Nephron progenitor cell (in vitro differentiated cells): ENCODE data around the gene AFG3L2.

ENCODE experiments used
- DNase-seq: peaks from one replicate; pipeline ENCODE4 v3.0.0; 2021
- H3K27ac Mint-ChIP-seq: 2 replicates; pipeline ENCODE4 v1.8.0; 2021; ENCODE audit warnings: mild to moderate bottlenecking, moderate library complexity, mixed read lengths
- H3K27me3 Mint-ChIP-seq: 2 replicates; pipeline ENCODE4 v1.8.0; 2021; ENCODE audit warnings: mild to moderate bottlenecking, low read depth, mixed read lengths; ENCODE audit not compliant: poor library complexity
- H3K36me3 Mint-ChIP-seq: 2 replicates; pipeline ENCODE4 v1.8.0; 2021; ENCODE audit warnings: low read depth, mixed read lengths
- H3K4me1 Mint-ChIP-seq: 2 replicates; pipeline ENCODE4 v1.8.0; 2021; ENCODE audit warnings: mixed read lengths
- H3K4me3 Mint-ChIP-seq: 2 replicates; pipeline ENCODE4 v1.8.0; 2021; ENCODE audit warnings: mild to moderate bottlenecking, moderate library complexity, mixed read lengths
- H3K9me3 Mint-ChIP-seq: 2 replicates; pipeline ENCODE4 v1.8.0; 2021; ENCODE audit warnings: mild to moderate bottlenecking, moderate library complexity, mixed read lengths
- TF ChIP-seq, protein P1 (sequence below): fragments of 200-600 bp; sonication (generic); IDR thresholded peaks from 2 replicates; pipeline ENCODE4 v1.5.0; 2021; ENCODE audit warnings: antibody characterized with exemption

AFG3L2 gene

DNA sequence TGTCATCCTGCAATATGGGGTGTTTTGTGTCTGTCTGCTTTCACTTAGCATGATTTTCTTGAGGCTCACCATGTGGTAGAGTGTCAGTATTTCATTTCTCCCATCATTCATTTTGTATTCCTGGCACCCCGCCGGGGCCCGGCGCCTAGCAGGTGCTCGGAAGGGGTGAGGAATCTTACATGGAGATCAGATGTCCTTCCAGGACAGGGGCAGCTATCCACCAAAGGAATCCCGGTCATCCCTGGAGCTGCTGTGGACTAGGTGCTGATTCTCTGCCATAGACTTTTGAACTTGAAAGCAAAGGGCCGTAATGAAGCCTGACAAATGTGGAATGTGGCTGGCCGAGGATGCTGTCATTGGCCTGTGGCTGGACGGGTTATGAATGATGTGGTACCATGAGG lies 33.1 kb upstream of the AFG3L2 start:
- H3K4me1 Mint-ChIP-seq, result peaks cover 34% of the 10 kb centered on the region
- peaks cover 33% of the 10 kb centered on the region for H3K27me3 Mint-ChIP-seq
- peaks cover 9% of the 10 kb centered on the region for H3K36me3 Mint-ChIP-seq
- DNase-seq, result no peak
- TF ChIP-seq, protein P1, sequence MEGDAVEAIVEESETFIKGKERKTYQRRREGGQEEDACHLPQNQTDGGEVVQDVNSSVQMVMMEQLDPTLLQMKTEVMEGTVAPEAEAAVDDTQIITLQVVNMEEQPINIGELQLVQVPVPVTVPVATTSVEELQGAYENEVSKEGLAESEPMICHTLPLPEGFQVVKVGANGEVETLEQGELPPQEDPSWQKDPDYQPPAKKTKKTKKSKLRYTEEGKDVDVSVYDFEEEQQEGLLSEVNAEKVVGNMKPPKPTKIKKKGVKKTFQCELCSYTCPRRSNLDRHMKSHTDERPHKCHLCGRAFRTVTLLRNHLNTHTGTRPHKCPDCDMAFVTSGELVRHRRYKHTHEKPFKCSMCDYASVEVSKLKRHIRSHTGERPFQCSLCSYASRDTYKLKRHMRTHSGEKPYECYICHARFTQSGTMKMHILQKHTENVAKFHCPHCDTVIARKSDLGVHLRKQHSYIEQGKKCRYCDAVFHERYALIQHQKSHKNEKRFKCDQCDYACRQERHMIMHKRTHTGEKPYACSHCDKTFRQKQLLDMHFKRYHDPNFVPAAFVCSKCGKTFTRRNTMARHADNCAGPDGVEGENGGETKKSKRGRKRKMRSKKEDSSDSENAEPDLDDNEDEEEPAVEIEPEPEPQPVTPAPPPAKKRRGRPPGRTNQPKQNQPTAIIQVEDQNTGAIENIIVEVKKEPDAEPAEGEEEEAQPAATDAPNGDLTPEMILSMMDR, result no peak
- H3K4me3 Mint-ChIP-seq, result no peak overlapping the region
- H3K9me3 Mint-ChIP-seq, result no peaks in the 10 kb centered on the region
- no peak overlapping the region for H3K27ac Mint-ChIP-seq

- Mint-ChIP-seq H3K4me3 (no peak overlapping the region), H3K4me1 (peaks cover 34% of the 10 kb centered on the region), H3K27ac (no peak overlapping the region)
Observed at GRCh38 chr18:12409469-12409868, 32.4 kb upstream of the AFG3L2 start.

DNA sequence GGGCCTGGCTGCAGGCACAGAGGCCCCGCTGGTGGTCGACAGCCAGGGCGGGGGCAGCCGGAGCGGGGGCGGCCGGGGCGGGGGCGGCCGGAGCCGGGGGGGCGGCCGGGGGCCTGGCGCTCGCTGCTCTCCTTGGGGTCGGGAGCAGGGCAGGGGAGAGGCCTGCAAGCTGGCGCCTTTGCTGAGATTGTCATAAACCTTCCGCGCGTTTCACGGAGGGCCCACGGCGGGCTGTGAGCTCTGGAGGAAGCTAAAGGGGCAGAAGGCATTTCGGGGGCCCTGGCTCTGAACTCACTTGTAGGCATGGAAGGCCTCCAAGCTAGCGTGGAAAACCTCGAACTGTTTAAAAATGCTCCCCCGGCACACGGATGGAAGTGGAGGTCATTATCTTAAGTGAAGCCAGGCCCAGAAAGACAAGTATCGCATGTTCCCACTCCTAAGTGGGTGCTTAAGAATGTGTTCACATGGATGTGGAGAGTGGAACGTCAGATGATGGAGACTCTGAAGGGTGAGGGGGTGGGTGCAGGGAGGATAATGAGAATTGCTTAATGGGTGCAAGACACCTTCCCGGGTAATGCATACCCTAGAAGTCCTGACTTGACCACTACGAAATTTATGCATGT lies 31.3 kb upstream of the AFG3L2 start:
- TF ChIP-seq, protein P1, result no peak
- Mint-ChIP-seq H3K4me1 (peaks cover 34% of the 10 kb centered on the region), H3K27ac (peak overlapping the region; percentile 64), H3K27me3 (peaks cover 50% of the 10 kb centered on the region), H3K36me3 (peaks cover 9% of the 10 kb centered on the region), H3K4me3 (peak overlapping the region; percentile 87), H3K9me3 (no peaks in the 10 kb centered on the region)
- DNase-seq, result no peak

More at GRCh38 chr18:12409469-12409868, 32.4 kb upstream of the AFG3L2 start:
- Mint-ChIP-seq H3K9me3 (no peaks in the 10 kb centered on the region), H3K27me3 (peaks cover 39% of the 10 kb centered on the region), H3K36me3 (peaks cover 9% of the 10 kb centered on the region)
- DNase-seq, result no peak
- TF ChIP-seq, protein P1, result no peak

DNA sequence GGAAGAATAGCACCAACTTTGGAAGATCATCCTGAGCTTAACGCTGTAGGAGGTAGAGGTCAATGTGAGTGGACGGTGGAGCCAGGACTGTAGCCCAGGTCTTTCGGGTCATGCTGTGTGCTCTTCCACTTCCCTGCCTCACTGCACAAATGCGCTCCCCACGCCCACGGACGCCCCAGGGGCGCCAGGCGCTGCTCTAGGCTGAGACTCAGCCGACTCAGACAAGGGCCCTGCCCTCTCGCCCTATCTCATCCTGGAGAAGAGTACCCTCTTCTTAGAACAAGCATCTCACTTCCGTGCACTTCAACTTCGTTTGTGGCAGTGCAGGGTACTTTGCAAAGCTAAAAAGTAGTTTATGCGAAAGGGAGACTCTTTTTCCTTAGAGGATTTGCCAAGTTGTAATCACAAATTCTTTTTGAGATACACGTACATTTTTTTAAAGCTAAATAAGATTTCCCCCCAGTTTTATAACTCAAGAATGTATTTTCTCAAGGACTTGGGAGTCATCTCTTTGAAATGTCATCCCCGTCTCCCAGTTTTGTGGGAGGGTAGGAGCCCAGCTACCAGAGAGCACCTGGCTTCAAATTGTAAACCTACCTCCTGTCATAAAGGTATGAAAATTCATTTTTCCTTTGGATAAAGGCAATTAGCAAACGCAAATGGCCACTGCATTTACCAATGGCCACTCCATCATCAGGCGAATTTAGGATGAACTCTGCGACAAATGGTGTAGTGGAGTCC lies 29.5 kb upstream of the AFG3L2 start:
- Mint-ChIP-seq H3K27me3 (peaks cover 58% of the 10 kb centered on the region), H3K27ac (no peak overlapping the region)
- no peak for DNase-seq

DNA sequence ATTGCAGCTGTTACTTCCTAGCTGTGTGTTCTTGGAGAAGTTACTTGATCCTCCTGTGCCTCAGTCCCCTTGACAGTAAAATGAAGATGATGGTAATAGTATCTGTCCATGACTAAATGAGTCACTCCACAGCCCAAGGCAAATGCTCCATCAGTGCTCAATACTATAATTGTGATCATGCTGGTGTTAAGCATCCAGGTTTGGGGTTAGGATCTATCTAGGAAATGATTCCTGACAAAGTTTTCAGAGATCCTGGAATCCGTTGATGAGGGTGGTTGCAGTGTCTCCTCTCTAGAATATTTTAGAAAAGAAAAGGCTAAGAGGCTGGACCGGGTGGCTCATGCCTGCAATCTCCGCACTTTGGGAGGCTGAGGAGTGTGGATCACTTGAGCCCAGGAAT lies 28.0 kb upstream of the AFG3L2 start:
- H3K27ac Mint-ChIP-seq, result no peak overlapping the region
- peak overlapping the region; percentile 11 for H3K4me3 Mint-ChIP-seq
- no peaks in the 10 kb centered on the region for H3K36me3 Mint-ChIP-seq
- no peak for DNase-seq
- TF ChIP-seq, protein P1, result no peak
- no peaks in the 10 kb centered on the region for H3K9me3 Mint-ChIP-seq
- H3K27me3 Mint-ChIP-seq, result peaks cover 57% of the 10 kb centered on the region
- peaks cover 32% of the 10 kb centered on the region for H3K4me1 Mint-ChIP-seq

More for the DNA sequence above, 29.5 kb upstream of the AFG3L2 start:
- H3K4me1 Mint-ChIP-seq, result peaks cover 34% of the 10 kb centered on the region
- peak overlapping the region; percentile 82 for H3K4me3 Mint-ChIP-seq
- H3K36me3 Mint-ChIP-seq, result peaks cover 8% of the 10 kb centered on the region
- H3K9me3 Mint-ChIP-seq, result no peaks in the 10 kb centered on the region
- TF ChIP-seq, protein P1, result no peak
